K562 (cell line): ENCODE data around the gene PIK3R2. TPM values are rescaled to one million over a fixed set of nuclear protein-coding genes. Genes with fewer than 3 reads are reported as not detected.

Experiments used
- ADNP ChIP-seq: fragments of 200-800 bp; sonication (Bioruptor generic); IDR thresholded peaks from 2 replicates; pipeline ENCODE4 v1.6.1; 2016; ENCODE audit warnings: missing genetic modification characterization, missing compliant biosample characterization
- CXXC5 ChIP-seq: fragments of 250-450 bp; sonication (Bioruptor Pico); IDR thresholded peaks from 2 replicates; pipeline ENCODE4 v1.8.0; 2022; ENCODE audit warnings: inconsistent platforms, mild to moderate bottlenecking, moderate library complexity
- ETV6 ChIP-seq, 3 experiments: fragments of 150-350 bp in 1 of 3; sonication (generic) in 1 of 3; formaldehyde crosslinking in 1 of 3; IDR thresholded peaks; 2 replicates each; pipeline versions ENCODE4 v1.6.1 to v1.8.0; 2014 to 2022; ENCODE audit warnings: borderline replicate concordance in 2 of 3, low read depth in 2 of 3, antibody characterized with exemption in 1 of 3, low read length in 1 of 3, mild to moderate bottlenecking in 1 of 3, missing genetic modification reagents in 1 of 3
- HDAC6 ChIP-seq: IDR thresholded peaks from 2 replicates; pipeline ENCODE4 v1.6.1; 2012; ENCODE audit warnings: low read depth, mild to moderate bottlenecking, control low read depth, inconsistent platforms, low read length, moderate library complexity
- HNRNPL ChIP-seq: fragments of 200-400 bp; formaldehyde crosslinking; IDR thresholded peaks from 2 replicates; pipeline ENCODE4 v1.6.1; 2017; ENCODE audit warnings: low read depth, mild to moderate bottlenecking, low read length
- KLF10 ChIP-seq: fragments of 250-450 bp; sonication (Bioruptor Pico); IDR thresholded peaks from 2 replicates; pipeline ENCODE4 v1.6.1; 2021; ENCODE audit warnings: matching md5 sums
- KLF13 ChIP-seq: fragments of 450-650 bp; IDR thresholded peaks from 2 replicates; pipeline ENCODE4 v1.6.1; 2016; ENCODE audit warnings: missing genetic modification characterization, low read depth, mild to moderate bottlenecking, missing compliant biosample characterization, moderate library complexity, borderline replicate concordance
- MYNN ChIP-seq, 2 experiments: sonication (generic); formaldehyde crosslinking in 1 of 2; IDR thresholded peaks; 2 replicates each; pipeline versions ENCODE4 v1.5.0 to v1.6.1; 2016 to 2020; ENCODE audit warnings: antibody characterized with exemption in 1 of 2, missing genetic modification reagents in 1 of 2
- RERE ChIP-seq: sonication (generic); formaldehyde crosslinking; IDR thresholded peaks from 2 replicates; pipeline ENCODE4 v1.8.0; 2023; ENCODE audit warnings: missing genetic modification reagents, mild to moderate bottlenecking, borderline replicate concordance
- RFX5 ChIP-seq: IDR thresholded peaks from 2 replicates; pipeline ENCODE4 v1.6.1; 2011; ENCODE audit warnings: low read depth, mild to moderate bottlenecking, improper control_type of control experiment, low read length
- SAFB ChIP-seq: fragments of 200-400 bp; formaldehyde crosslinking; IDR thresholded peaks from 2 replicates; pipeline ENCODE4 v1.6.1; 2017; ENCODE audit warnings: low read depth, low read length, borderline replicate concordance
- TBP ChIP-seq: optimal IDR thresholded peaks from 2 replicates; pipeline ENCODE3; 2011; ENCODE audit warnings: low read depth, low read length, improper control_type of control experiment
- TRIM24 ChIP-seq, 2 experiments: fragments of 450-650 bp; IDR thresholded peaks; 2 replicates each; pipeline ENCODE4 v1.6.1; 2016
- ZNF444 ChIP-seq: fragments of 250-450 bp; sonication (Bioruptor Pico); IDR thresholded peaks from 2 replicates; pipeline ENCODE4 v1.4.0; 2020; ENCODE audit warnings: mild to moderate bottlenecking, moderate library complexity
- ZNF699 ChIP-seq: fragments of 250-450 bp; sonication (Bioruptor Pico); IDR thresholded peaks from 2 replicates; pipeline ENCODE4 v1.8.0; 2021; ENCODE audit warnings: mild to moderate bottlenecking, moderate library complexity; ENCODE audit not compliant: insufficient replicate concordance
- ZNF77 ChIP-seq: fragments of 250-450 bp; sonication (Bioruptor Pico); IDR thresholded peaks from 2 replicates; pipeline ENCODE4 v1.5.0; 2020
- polyA plus RNA-seq, 8 experiments: library from polyadenylated mRNA; depleted of rRNA in 4 of 8; stranded (reverse) in 5 of 8; unstranded in 3 of 8; fragments of >200 nt; fragmentation: Nextera tagmentation in 2 of 8; fragmentation: Illumina TruSeq in 1 of 8; extraction: Ambion mirVana in 2 of 8; extraction: Trizol in 1 of 8; gene quantifications; 2 replicates each; pipeline versions ENCODE4 v1.2.1 to v1.2.3, GENCODE V29; 2011 to 2014; ENCODE audit warnings: inconsistent platforms in 1 of 8, missing spikeins in 1 of 8
- total RNA-seq, 7 experiments: library from RNA; depleted of rRNA in 6 of 7; stranded (reverse); fragments of >200 nt in 6 of 7; fragmentation: Illumina TruSeq in 2 of 7; extraction: Trizol in 2 of 7; gene quantifications; 2 replicates each; pipeline versions ENCODE4 v1.2.1 to v1.2.3, GENCODE V29; 2011 to 2021; ENCODE audit warnings: low replicate concordance in 1 of 7
- TF ChIP-seq, protein P1 (sequence below), 2 experiments: IDR thresholded peaks; 2 replicates each; pipeline ENCODE4 v1.6.1; 2011; ENCODE audit warnings: borderline replicate concordance in 1 of 2, control low read depth in 1 of 2, low read depth in 1 of 2, low read length in 1 of 2, mild to moderate bottlenecking in 1 of 2, mixed read lengths in 1 of 2, moderate library complexity in 1 of 2; ENCODE audit not compliant: insufficient read depth in 1 of 2, insufficient read length in 1 of 2, poor library complexity in 1 of 2, severe bottlenecking in 1 of 2; ENCODE audit errors: extremely low read depth in 1 of 2
- TF ChIP-seq, protein P2 (sequence below), 2 experiments: fragments of 450-650 bp; IDR thresholded peaks; 2 replicates each; pipeline ENCODE4 v1.6.1; 2016

The PIK3R2 gene
- total and polyA plus RNA-seq, 9 of the 15 experiments (the other 6 are each of a cell fraction or from before 2014, with no cell fraction given) = 0.39 to 37.9 (median 5.3) TPM

DNA sequence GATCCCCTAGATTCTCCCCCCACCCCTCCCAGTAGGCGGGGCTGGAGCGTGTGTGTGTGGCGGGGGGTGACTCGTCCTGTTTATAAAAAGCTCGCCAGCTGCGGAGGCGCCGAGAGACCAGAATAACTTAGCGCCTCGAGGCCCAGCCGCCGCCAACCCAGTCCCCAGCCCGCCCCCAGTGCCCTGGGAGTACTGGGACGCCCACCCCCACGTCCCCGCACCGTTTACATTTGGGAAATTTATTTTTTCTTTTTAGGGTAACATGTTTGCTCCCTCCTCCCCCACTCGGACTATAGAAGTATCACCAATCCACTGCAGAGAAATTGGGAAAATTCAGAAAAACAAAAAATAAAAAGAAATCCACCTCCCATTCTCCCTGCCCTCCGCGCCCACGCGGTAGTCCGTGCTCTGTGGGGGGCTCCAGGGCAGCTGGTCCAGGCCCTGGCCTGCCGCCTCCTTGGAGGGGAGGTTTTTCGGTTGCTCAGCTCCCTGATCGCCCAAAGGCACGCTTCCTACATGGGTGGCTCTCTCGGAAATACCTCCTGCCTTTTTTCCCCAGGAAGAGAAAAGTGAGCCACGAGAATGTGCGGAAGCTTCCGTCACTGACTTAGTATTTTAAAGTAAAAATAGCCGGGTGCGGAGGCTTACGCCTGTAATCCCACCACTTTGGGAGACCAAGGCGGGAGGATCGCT is 52.4 kb downstream of the PIK3R2 start (continued):
- TF ChIP-seq MYNN (IDR thresholded peaks at IDR 0.05) (no peak), MYNN (CRISPR knock-in tag; IDR thresholded peaks at IDR 0.05) (no peak), HNRNPL (no peak), ETV6 (IDR thresholded peaks at IDR 0.05; ENCODE audit: borderline replicate concordance in 1 of 2, low read depth in 2 of 2, low read length in 1 of 2) (no peak), ETV6 (CRISPR knock-in tag; IDR thresholded peaks at IDR 0.05; ENCODE audit: borderline replicate concordance) (no peak), KLF10 (CRISPR knock-in tag) (no peak), TBP (peak; percentile 65), ZNF77 (no peak), RFX5 (no peak), KLF13 (tag) (no peak), ZNF699 (CRISPR knock-in tag) (no peak), RERE (CRISPR knock-in tag) (no peak), ZNF444 (CRISPR knock-in tag) (no peak), TRIM24 (IDR thresholded peaks at IDR 0.05) (no peak), CXXC5 (peak; percentile 58; the same call in 1 of the 2 replicates), SAFB (no peak), ADNP (tag) (no peak), HDAC6 (no peak)
- TF ChIP-seq, protein P1, sequence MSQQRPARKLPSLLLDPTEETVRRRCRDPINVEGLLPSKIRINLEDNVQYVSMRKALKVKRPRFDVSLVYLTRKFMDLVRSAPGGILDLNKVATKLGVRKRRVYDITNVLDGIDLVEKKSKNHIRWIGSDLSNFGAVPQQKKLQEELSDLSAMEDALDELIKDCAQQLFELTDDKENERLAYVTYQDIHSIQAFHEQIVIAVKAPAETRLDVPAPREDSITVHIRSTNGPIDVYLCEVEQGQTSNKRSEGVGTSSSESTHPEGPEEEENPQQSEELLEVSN (IDR thresholded peaks at IDR 0.05; ENCODE audit: borderline replicate concordance in 1 of 2, extremely low read depth in 1 of 2, insufficient read depth in 1 of 2, insufficient read length in 1 of 2, low read depth in 1 of 2, low read length in 1 of 2, poor library complexity in 1 of 2, severe bottlenecking in 1 of 2) = peak in 1 of 2 experiments; percentile 57
- TF ChIP-seq, protein P2, sequence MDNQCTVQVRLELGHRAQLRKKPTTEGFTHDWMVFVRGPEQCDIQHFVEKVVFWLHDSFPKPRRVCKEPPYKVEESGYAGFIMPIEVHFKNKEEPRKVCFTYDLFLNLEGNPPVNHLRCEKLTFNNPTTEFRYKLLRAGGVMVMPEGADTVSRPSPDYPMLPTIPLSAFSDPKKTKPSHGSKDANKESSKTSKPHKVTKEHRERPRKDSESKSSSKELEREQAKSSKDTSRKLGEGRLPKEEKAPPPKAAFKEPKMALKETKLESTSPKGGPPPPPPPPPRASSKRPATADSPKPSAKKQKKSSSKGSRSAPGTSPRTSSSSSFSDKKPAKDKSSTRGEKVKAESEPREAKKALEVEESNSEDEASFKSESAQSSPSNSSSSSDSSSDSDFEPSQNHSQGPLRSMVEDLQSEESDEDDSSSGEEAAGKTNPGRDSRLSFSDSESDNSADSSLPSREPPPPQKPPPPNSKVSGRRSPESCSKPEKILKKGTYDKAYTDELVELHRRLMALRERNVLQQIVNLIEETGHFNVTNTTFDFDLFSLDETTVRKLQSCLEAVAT (IDR thresholded peaks at IDR 0.05) = peak in 1 of 2 experiments; percentile 80; a peak in 2 of 4 replicates
